ENCODE data around the gene PTGFR. TPM values are rescaled to one million over a fixed set of nuclear protein-coding genes. Genes with fewer than 3 reads are reported as not detected.

PTGFR gene
- polyA plus RNA-seq, 3 donors: 0.43 to 0.88 TPM; not detected in 1

DNA sequence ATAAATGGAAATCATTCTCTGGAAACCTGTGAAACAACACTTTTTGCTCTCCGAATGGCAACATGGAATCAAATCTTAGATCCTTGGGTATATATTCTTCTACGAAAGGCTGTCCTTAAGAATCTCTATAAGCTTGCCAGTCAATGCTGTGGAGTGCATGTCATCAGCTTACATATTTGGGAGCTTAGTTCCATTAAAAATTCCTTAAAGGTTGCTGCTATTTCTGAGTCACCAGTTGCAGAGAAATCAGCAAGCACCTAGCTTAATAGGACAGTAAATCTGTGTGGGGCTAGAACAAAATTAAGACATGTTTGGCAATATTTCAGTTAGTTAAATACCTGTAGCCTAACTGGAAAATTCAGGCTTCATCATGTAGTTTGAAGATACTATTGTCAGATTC lies 45.7 kb downstream of the PTGFR start:
- H3K9me3 ChIP-seq (replicated peaks in 1 of 2; ENCODE audit: control insufficient read depth in 1 of 2, insufficient read depth in 1 of 2, low read length in 2 of 2): no peaks in the 10 kb centered on the region
- intact Hi-C loops (cut with micrococcal nuclease): no loop called here
- H3K27me3 ChIP-seq (ENCODE audit: control insufficient read depth in 2 of 2, insufficient read depth in 2 of 2, low read length in 2 of 2): no peaks in the 10 kb centered on the region
- Mint-ChIP-seq H3K4me1 (no peaks in the 10 kb centered on the region), H3K4me3 (no peak overlapping the region), H3K27me3 (ENCODE audit: low read depth in 3 of 3) (peaks cover 0 to 2% (median 0%) of the 10 kb centered on the region in 3 donors), H3K9me3 (peaks cover 0 to under 1% (median 0%) of the 10 kb centered on the region in 7 donors), H3K27ac (no peak overlapping the region), H3K36me3 (no peaks in the 10 kb centered on the region)
- H3K4me3 ChIP-seq (replicated peaks in 1 of 3; ENCODE audit: low read depth in 2 of 3, low read length in 3 of 3): no peak overlapping the region
- H3K36me3 ChIP-seq (replicated peaks in 1 of 2; ENCODE audit: control insufficient read depth in 1 of 2, insufficient read depth in 2 of 2, low read length in 2 of 2): no peaks in the 10 kb centered on the region
- TF ChIP-seq CTCF (IDR thresholded peaks at IDR 0.05): no peak
- DNase-seq: no peak
- no peak overlapping the region for H2AFZ ChIP-seq (ENCODE audit: insufficient read depth, low read depth, low read length, poor library complexity, severe bottlenecking)
- H3K4me2 ChIP-seq (replicated peaks; ENCODE audit: extremely low read depth, low read length, poor library complexity, severe bottlenecking): no peak overlapping the region
- no peak overlapping the region for H3K9ac ChIP-seq (ENCODE audit: insufficient read depth, low read length, poor library complexity, severe bottlenecking)
- H3K4me1 ChIP-seq (ENCODE audit: control insufficient read depth in 1 of 2, insufficient read depth in 2 of 2, low read length in 2 of 2): no peaks in the 10 kb centered on the region
- 80% methylated on average over 2 of the region's 2 CpGs for WGBS (ENCODE audit: insufficient coverage)
- H3K79me2 ChIP-seq (ENCODE audit: insufficient read depth, low read length): no peaks in the 10 kb centered on the region
- no peaks in the 10 kb centered on the region for H4K20me1 ChIP-seq (ENCODE audit: insufficient read depth, low read length)
- no peak overlapping the region for H3K27ac ChIP-seq (ENCODE audit: low read depth in 1 of 2, low read length in 2 of 2)

DNA sequence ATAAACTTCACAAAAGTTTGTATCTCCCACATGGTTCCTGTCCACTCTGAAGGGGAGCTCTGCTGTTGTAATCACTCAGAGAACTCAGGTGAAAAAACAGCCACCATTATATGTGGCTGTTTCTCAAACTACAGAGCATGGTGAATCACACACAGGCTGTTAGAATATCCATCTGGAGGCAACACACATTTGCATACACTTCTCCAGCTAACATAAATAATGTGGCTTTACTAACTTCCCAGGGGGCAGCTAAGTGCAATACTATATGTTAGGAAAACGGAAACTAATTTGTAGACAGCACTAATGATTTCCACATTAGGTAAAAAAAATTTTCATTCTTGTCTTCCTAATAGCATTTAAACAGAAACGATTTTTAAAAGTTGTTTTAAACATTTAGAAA lies 49.3 kb downstream of the PTGFR start:
- H3K9ac ChIP-seq (ENCODE audit: insufficient read depth, low read length, poor library complexity, severe bottlenecking): no peak overlapping the region
- H3K4me1 Mint-ChIP-seq: no peaks in the 10 kb centered on the region
- H3K36me3 Mint-ChIP-seq: no peaks in the 10 kb centered on the region
- H4K20me1 ChIP-seq (ENCODE audit: insufficient read depth, low read length): no peaks in the 10 kb centered on the region
- H3K9me3 ChIP-seq (replicated peaks in 1 of 2; ENCODE audit: control insufficient read depth in 1 of 2, insufficient read depth in 1 of 2, low read length in 2 of 2): peaks cover 0 to 5% of the 10 kb centered on the region in 2 donors
- H3K36me3 ChIP-seq (replicated peaks in 1 of 2; ENCODE audit: control insufficient read depth in 1 of 2, insufficient read depth in 2 of 2, low read length in 2 of 2): no peaks in the 10 kb centered on the region
- no peak overlapping the region for H3K4me3 ChIP-seq (replicated peaks in 1 of 3; ENCODE audit: low read depth in 2 of 3, low read length in 3 of 3)
- no CpG with 5 or more reads among the region's 2 CpGs for WGBS (ENCODE audit: insufficient coverage)
- H3K9me3 Mint-ChIP-seq: peaks cover 0 to 22% (median 4%) of the 10 kb centered on the region in 7 donors
- no peak overlapping the region for H2AFZ ChIP-seq (ENCODE audit: insufficient read depth, low read depth, low read length, poor library complexity, severe bottlenecking)
- intact Hi-C loops (cut with micrococcal nuclease): no loop called here
- H3K4me3 Mint-ChIP-seq: no peak overlapping the region
- H3K4me2 ChIP-seq (replicated peaks; ENCODE audit: extremely low read depth, low read length, poor library complexity, severe bottlenecking): no peak overlapping the region
- no peak overlapping the region for H3K27ac ChIP-seq (ENCODE audit: low read depth in 1 of 2, low read length in 2 of 2)
- DNase-seq: no peak
- no peaks in the 10 kb centered on the region for H3K27me3 ChIP-seq (ENCODE audit: control insufficient read depth in 2 of 2, insufficient read depth in 2 of 2, low read length in 2 of 2)
- no peak for TF ChIP-seq CTCF (IDR thresholded peaks at IDR 0.05)
- H3K4me1 ChIP-seq (ENCODE audit: control insufficient read depth in 1 of 2, insufficient read depth in 2 of 2, low read length in 2 of 2): no peaks in the 10 kb centered on the region
- H3K27me3 Mint-ChIP-seq (ENCODE audit: low read depth in 3 of 3): peaks cover 0 to 2% (median 0%) of the 10 kb centered on the region in 3 donors
- H3K27ac Mint-ChIP-seq: no peak overlapping the region
- H3K79me2 ChIP-seq (ENCODE audit: insufficient read depth, low read length): no peaks in the 10 kb centered on the region

Measured in CD14-positive monocyte (primary cell).